Measurements from ENCODE around the gene DPYD.
A peak's percentile ranks its signal among the peaks of the same experiment; 100 is the strongest.

Gene DPYD

GRCh38 chr1:97507863-97508262 is 413.0 kb downstream of the DPYD start:
- no peak for DNase-seq

GRCh38 chr1:97506368-97506767 is 414.5 kb downstream of the DPYD start:
- no peak for DNase-seq

GRCh38 chr1:97505816-97506215 is 415.0 kb downstream of the DPYD start:
- no peak for DNase-seq

GRCh38 chr1:97505289-97505688 is 415.5 kb downstream of the DPYD start:
- DNase-seq, result no peak

GRCh38 chr1:97502360-97502759 is 418.5 kb downstream of the DPYD start:
- DNase-seq, result no peak

GRCh38 chr1:97501628-97502027 is 419.2 kb downstream of the DPYD start:
- DNase-seq, result no peak

- DNase-seq, result no peak
Measured at GRCh38 chr1:97500760-97501159, 420.1 kb downstream of the DPYD start.

GRCh38 chr1:97499667-97500066 is 421.2 kb downstream of the DPYD start:
- no peak for DNase-seq

GRCh38 chr1:97489834-97490233 is 431.0 kb downstream of the DPYD start:
- peak; percentile 12 for DNase-seq

GRCh38 chr1:97488530-97488929 is 432.3 kb downstream of the DPYD start:
- no peak for DNase-seq

GRCh38 chr1:97482022-97482421 is 438.8 kb downstream of the DPYD start:
- DNase-seq, result no peak

- DNase-seq, result no peak
Measured at GRCh38 chr1:97467445-97467844, 453.4 kb downstream of the DPYD start.

GRCh38 chr1:97464305-97464704 is 456.5 kb downstream of the DPYD start:
- DNase-seq, result no peak

GRCh38 chr1:97461782-97462181 is 459.1 kb downstream of the DPYD start:
- no peak for DNase-seq

- DNase-seq, result no peak
Measured at GRCh38 chr1:97457446-97458089, 463.3 kb downstream of the DPYD start.

- no peak for DNase-seq
Measured at GRCh38 chr1:97451944-97452343, 468.9 kb downstream of the DPYD start.

- no peak for DNase-seq
Measured at GRCh38 chr1:97451046-97451826, 469.6 kb downstream of the DPYD start.

- no peak for DNase-seq
Measured at GRCh38 chr1:97441966-97442365, 478.9 kb downstream of the DPYD start.

GRCh38 chr1:97433824-97434177 is 487.0 kb downstream of the DPYD start:
- DNase-seq, result no peak

GRCh38 chr1:97433094-97433823 is 487.6 kb downstream of the DPYD start:
- DNase-seq, result no peak

GRCh38 chr1:97427371-97427770 is 493.5 kb downstream of the DPYD start:
- DNase-seq, result no peak

- DNase-seq, result no peak
Measured at GRCh38 chr1:97424209-97424608, 496.6 kb downstream of the DPYD start.

- DNase-seq, result no peak
Measured at GRCh38 chr1:97423403-97423802, 497.4 kb downstream of the DPYD start.

GRCh38 chr1:97417661-97418060 is 503.2 kb downstream of the DPYD start:
- no peak for DNase-seq

Data from activated CD4-positive, alpha-beta T cell treated with anti-CD3 and anti-CD28 coated beads, Interleukin-2, Interleukin-6, amounts not matched to agents 100 ng/mL and 50 ng/mL, durations not matched to agents 16 hours and 8 hours (primary cell).